GM10266 (cell line): ENCODE results near the gene FOSL2.

Source experiments
- DNase-seq: peaks from one replicate; pipeline ENCODE4 v3.0.0; 2012; ENCODE audit errors: extremely low spot score
- TF ChIP-seq, protein P1 (sequence below): IDR thresholded peaks from 2 replicates; pipeline ENCODE4 v1.5.1; 2012; ENCODE audit warnings: mild to moderate bottlenecking, low read depth; ENCODE audit not compliant: control insufficient read depth, insufficient read depth; ENCODE audit errors: missing control alignments

Gene FOSL2

DNA sequence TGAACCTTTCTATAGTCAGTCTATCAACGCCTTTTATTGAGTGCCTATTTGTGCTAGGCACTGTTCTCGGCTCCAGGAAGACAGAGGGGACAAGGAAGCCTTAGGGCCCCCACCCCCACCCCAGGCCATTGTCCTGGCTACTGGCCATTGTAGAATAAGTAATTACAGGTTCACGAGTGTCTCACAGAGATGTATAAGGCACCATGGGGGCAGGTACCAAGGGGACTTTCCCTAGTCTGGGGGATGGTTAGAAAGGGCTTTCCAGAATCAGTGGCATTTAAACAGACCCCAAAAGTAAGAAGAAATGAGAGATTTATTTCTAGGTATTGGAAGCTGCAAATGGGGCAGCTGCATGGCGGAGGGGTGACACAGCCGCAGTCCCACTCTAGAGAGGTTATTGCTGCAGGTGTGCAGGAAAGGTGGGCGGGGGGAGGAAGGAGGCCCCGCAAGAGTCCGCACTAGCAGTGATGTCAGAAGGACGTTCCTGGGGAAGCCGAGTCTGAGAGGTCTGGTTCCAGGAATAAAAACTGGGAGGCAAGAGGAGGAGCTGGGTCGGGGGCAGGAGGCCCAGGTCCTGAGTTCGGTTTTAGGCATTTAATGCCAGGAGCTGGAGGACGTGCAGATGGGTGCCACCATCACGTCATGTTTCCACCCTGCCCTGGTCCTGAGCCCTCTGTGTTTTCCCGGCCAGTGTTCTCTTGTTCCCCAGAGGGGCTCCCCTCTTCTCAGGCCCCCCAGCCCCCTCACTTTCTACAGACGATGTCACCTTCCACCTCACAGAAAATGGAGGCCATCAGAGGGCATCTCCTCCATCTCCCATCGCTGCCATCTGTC lies 30.5 kb downstream of the FOSL2 start:
- TF ChIP-seq, protein P1, sequence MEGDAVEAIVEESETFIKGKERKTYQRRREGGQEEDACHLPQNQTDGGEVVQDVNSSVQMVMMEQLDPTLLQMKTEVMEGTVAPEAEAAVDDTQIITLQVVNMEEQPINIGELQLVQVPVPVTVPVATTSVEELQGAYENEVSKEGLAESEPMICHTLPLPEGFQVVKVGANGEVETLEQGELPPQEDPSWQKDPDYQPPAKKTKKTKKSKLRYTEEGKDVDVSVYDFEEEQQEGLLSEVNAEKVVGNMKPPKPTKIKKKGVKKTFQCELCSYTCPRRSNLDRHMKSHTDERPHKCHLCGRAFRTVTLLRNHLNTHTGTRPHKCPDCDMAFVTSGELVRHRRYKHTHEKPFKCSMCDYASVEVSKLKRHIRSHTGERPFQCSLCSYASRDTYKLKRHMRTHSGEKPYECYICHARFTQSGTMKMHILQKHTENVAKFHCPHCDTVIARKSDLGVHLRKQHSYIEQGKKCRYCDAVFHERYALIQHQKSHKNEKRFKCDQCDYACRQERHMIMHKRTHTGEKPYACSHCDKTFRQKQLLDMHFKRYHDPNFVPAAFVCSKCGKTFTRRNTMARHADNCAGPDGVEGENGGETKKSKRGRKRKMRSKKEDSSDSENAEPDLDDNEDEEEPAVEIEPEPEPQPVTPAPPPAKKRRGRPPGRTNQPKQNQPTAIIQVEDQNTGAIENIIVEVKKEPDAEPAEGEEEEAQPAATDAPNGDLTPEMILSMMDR: no peak

DNA sequence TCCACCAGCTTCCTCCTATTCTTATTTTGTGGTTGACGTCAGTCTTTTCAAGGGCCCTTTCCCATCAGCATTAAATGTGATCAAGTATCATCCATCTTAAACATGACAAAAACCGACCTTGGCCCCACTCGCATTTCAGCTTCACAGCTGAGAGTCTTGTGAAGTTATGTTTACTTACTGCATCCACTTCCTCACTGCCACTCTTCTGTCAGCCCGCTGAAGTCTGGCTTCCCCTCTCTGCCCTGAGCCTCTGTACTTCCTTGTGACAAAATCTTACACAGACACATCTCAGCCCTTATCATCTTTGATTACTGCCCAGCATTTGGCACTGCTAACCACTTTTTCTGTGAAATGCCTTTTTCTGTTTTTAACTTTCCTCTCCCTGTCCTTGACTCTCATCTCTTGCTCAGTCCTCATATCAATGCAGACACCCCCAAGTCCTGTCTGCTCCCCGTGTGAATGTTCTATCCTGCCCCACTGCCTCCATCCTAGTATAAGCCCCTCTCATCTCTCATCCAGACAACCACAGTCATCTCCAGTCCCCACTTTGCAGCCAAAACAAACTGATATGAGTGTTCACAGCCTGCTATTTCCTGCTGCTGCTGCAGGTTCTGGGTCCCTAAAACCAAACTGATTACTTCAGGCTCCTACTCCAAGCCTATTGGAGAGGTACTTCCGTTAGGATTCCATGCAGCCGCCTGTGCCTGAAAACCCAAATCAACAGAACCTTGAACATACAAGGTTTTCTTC lies 31.4 kb downstream of the FOSL2 start:
- no peak for DNase-seq
- TF ChIP-seq, protein P1: no peak

More for the DNA sequence above, 30.5 kb downstream of the FOSL2 start:
- no peak for DNase-seq

DNA sequence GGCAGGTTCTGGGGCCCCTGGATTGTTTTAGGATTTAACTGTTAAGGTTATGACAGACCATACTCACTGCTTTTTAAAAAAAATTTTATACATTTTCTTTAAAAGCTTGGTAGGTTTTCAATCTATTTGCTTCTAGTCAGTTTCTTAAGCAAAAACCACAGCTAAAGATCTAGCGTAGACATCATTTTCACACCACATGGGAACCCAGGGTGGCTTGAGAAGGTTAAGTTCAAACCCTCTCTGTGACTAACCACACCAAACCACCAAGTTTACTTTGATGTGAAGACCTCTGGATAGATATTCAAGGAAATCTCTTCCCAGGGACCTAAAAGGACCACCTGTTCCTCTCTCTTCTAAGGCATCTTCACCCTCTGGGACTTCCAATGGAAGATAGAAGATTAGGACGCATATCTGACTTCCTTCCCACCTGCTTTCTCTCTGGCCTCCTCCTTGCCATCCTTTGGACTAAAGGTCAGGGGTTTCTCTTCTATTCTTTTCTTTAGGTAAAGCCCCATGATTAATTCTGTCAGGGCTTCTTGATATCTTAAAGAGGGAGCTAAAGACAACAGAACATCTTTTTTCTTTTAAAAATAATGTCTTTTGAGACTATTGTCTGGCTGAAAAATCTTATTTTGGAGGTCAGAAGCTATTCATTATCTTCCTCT lies 32.3 kb downstream of the FOSL2 start:
- TF ChIP-seq, protein P1: no peak
- no peak for DNase-seq

DNA sequence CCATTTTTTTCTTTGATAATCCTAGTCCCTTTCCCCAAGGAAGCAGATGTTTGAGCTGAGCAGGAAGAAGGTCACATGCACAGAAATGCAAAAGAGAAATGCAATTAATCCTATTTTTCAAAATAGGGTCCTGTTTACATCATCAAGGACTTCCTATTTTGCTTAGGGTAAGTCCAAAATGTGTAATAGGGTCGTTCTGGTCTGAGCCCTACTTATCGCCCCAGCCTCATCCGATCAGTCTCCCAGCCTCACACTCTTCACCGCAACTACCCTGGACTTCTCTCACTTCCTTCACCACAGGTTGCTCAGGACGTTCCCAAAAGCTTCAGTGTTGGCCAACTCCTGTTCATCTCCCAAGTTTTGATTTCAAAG lies 32.8 kb downstream of the FOSL2 start:
- no peak for DNase-seq
- TF ChIP-seq, protein P1: no peak

DNA sequence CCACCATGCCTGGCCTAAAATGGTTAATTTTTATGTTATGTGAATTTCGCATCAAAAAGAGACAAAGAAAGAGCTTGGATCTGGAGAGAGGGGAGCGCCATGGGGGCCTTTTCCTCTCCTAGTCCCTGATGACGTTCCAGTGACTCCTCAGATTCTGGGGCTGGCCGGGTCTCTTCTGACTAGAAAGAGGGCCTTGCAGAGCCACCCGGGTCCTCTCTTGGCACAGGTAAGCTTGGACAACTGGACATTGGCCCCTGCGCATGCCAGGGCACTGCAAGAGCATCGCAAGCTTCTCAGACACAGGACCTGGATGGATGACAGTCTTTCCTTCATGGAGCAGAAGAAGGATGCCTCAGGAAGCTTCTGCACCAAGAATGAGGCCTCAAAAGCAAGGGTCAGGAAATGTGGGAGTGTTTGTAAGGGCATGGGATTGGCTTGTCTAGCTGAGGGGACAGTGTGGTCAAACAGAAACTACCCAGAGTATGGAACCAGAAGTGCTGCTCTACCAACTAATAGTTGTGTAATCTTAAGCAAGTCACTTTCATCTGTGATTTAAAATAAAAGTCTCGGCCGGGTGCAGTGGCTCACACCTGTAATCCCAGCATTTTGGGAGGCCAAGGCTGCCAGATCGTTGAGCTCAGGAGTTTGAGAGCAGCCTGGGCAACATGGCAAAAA lies 35.2 kb downstream of the FOSL2 start:
- TF ChIP-seq, protein P1: no peak
- DNase-seq: no peak

DNA sequence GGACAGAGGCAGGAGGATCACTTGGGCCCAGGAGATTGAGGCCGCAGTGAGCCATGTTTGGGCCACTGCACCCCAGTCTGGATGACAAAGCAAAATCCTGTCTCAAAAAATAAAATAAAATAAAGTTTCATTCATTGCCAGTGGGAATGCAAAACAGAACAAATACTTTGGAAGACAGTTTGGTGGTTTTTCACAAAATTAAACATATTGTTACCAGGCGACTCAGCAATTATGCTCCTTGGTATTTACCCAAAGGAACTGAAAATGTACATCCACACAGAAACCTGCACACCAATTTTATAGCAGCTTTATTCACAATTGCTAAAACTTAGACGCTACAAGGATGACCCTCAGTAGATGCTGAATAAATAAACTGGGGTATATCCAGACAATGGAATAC lies 35.8 kb downstream of the FOSL2 start:
- TF ChIP-seq, protein P1: no peak
- no peak for DNase-seq
